GM18498 (cell line): Measurements from ENCODE around the gene RAPGEF4.
"Not testable (repeated sequence)": the region's sequence is repeated elsewhere in the genome, so short reads cannot be mapped to it uniquely, and the experiment has no call there.

ENCODE experiments used
- ATAC-seq: cut with Tn5 transposase; IDR thresholded peaks from one replicate; pipeline ENCODE4 v1.9.1; 2021; ENCODE audit warnings: mild to moderate bottlenecking, moderate library complexity; ENCODE audit not compliant: unreplicated experiment

RAPGEF4 gene

DNA sequence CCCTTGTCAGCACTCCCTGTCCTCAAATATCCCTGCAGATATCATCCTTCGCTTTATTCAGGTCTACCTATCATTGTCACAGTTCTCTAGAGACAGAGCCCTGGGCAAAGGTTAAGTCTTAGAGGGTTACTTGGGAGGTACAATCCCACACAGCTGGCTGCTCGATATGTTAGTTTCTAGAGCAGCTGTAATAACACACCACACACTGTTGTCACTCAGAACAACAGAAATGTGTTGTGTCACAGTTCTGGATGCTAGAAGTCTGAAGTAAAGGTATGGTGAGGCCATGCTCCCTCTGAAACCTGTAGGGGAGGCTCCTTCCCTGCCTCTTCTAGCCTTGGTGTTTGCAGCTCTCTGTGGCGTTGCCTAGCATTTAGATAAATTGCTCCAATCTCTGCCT, 9.9 kb upstream of the RAPGEF4 start:
- no peak for ATAC-seq

DNA sequence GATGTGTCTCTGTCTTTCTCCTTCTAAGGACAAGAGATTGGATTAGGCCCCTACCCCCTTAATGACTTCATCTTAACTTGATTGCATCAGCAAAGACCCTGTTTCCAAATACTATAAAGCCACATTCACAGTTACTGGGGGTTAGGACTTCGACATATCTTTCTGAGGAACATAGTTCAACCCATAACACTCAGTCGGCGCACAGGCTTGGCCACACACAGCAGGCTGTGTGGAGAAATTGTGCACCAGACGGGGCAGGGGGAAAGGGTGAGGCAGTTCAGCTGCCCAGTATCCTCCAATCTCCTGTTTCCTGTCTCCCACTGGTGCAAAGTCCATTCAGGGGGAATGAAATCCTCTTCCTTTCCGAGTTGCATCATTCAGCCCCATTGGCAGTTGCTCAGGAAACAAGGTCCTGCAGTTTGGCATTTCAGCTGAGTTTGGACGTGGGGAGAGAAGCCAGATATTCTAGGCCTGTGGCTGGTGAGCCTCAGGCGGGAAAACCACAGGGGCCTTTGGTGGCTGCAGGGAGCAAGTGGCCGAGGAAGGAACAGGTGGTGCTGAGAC, 9.4 kb upstream of the RAPGEF4 start:
- no peak for ATAC-seq

DNA sequence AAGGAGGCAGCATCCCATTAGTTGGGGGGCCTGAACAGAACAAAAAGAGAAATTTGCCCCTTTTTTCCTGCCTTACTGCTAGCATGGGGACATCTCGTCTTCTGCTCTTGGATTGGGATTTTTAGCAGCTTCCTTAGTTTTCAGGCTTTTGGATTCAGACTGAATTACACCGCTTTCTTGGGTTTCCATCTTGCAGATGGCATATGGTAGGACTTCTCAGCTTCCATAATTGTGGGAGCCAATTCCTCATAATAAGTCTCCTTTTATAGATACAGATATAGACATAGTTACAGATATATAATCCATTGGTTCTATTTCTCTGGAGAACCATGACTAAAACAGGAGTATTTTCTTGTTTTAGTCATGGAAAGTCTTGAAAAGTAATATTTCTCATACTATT, 5.2 kb upstream of the RAPGEF4 start:
- ATAC-seq = no peak

DNA sequence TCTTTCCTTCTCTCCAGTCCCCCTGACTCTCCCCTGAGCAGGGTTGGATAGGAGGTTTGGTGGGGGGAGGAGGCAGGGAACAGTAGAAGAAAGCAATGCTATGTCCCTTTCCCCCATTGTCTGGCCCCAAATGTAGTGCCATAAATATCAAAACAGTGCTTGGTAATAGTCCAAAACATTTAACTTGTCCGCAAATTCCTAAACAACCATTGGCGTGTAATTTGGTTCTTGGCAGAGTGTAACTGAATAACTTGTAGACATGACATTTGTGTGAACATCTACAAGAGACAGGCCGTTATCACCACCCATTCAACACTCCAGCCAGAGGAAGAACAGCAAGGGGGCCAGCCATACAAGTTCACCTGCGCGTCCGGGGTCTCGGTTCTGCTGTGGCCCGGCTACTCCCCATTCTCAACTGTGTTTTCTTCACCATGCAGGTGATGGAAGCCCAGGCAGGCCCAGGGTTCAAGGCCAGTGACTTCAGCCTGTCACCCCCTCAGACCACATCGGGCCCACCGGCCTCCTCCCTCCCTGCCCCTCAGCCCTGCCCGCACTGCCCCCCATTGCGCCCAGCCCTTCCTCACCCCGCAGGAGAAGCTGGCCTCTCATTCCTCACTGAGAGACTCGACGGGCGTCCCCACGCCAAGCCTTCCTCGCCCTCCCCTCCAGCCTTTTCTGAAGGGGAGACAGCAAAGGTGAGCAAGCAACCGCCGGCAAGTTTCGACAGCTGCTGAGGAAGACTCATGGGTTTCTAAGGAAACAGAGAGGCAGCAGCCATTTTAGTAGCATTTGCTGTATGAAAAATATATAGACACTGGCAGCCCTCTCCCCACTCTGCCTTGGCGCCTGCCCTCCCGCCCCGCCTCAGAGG, 699 bp upstream of the RAPGEF4 start:
- ATAC-seq = no peak

DNA sequence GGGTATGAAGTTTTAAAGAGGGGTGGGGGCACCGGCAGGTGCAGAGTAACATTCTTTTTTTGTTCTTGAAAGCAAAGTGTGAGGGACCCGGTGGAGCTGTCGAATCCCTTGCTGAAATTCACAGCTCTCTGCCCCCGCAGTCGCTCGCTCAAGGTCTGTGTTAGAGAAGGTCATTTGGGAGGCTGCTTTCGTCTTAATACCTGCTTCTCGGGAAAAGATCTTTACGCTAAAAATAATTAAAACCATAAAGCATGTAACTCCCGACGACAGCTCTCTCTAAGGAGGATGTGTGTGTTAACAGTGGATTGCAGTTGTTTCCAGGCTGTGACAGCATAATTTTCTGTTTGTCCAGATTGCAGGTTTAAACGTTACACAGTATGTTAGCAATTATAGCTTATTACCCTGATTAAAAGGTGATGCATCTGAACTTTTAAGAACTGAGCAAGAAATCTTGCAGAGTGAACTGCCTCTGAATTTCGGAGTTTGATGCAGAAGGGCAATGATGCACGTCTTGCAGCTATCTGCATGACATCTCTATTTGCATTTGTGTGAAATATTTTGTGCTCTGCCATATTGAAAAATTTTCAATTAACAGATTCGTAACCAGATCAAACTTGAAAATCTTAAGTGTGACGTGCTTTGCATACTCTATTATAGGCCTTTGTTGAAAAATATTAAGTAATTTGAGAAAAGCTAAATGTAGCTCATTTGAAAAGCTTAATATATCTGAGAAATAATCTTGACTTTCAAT, 954 bp downstream of the RAPGEF4 start:
- no peak for ATAC-seq

DNA sequence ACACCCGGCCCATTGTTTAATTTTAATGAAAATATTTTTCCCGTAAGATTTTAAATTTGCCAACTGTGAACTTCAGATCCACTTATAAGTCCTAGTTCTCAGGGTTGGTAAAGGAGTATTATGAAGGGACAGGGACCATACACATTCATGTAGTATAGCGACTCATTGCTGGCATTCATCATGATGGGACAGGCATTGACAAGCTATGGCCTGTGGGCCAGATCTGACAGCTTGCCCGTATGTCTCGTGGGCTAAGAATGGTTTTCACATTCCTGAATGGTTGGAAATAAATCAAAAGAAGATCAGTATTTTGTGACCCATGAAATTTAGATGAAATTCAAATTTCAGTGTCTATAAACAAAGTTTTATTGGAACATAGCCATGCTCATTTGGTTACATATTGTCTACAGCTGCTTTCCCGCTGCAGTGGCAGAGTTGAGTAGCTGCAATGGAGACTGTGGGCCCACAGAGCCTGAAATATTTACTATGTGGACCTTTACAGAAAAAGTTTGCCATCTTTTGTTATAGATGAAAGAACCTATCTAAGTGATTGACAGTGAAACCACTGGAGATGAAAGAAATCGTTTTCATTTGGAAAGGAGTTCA, 4.1 kb downstream of the RAPGEF4 start:
- ATAC-seq = no peak

DNA sequence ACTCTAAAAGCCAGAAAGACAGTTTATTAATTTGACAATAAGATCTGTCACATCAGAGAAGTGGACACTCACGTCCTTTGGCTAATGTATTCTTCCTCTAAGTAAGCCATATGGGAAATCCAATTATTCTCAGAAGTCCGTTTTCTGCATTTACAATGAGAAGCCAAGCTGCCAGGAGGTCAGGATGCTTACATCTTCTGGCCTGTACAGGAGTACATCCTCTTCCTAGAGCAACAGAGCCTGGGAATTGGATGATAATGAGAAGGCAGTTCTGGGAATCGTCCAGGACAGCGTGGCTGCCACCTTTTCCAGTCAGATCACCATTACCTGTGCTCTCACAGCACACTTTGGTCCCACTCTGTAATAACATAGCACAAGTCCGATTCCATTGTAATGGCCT, 5.2 kb downstream of the RAPGEF4 start:
- no peak for ATAC-seq

DNA sequence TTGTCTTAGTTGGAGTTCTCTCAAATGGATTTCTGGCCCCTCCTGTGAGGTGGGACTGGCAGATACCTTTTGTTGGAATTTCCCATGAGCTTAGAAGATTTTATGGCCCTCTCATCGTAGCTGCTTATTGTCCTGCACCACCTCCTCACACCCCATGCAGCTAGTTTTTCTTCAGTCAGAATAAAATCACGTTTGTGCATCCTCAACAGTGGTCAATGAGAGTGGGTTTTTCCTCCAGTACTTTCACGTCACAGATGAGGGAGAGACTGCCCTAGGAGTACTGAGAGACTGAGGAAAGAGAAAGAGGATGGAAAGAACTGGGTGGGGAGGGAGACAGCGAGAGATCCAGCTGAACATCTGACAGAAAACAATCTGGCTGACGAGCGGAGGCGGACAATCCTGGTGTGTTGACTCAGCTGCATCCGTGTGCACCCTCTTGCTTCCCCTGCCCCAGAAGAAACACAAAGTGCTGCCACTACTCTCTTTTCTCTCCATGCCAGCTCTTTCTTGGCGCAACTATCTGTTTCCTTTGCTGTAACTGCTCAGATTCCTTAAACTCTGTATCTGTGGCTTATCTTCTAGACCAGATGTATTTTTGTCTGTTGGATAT, 7.4 kb downstream of the RAPGEF4 start:
- ATAC-seq = no peak

DNA sequence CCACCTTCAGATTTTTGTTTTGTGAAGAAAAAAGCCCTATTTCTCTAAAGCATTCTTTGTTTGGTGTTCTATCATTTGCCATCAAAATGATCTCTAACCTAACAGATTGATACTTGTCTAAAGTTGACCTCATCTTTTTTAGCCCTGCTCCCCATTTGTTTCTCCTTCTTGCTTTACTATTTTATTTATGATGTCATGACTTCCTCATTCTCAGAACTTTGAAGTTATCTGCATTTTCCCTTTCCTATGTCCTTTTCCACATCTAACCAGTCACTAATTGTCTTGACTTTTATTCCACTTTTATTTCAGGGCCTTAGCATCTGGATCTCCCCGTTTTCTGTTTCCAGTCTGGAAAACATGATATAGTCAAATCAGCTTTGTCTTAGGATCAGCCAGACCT, 8.3 kb downstream of the RAPGEF4 start:
- ATAC-seq = no peak

DNA sequence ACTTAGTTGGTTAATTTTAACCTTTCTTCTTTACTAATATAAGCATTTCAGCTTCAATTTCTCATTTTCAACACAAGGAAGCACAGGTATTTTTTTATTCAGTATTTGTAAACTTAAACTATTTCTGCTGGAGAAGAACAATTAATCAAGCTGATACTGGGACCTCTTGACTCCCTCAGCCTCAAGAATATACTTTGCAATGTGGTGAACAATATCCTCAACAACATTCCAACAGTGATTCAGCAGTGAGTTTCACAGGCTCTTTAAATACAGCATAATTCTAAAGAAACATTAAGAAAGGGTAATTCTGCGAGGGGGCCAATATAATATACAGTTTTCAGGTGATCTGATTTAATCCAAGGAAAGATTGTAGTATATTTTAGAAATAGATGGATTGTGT, 10.0 kb downstream of the RAPGEF4 start:
- ATAC-seq = no peak

DNA sequence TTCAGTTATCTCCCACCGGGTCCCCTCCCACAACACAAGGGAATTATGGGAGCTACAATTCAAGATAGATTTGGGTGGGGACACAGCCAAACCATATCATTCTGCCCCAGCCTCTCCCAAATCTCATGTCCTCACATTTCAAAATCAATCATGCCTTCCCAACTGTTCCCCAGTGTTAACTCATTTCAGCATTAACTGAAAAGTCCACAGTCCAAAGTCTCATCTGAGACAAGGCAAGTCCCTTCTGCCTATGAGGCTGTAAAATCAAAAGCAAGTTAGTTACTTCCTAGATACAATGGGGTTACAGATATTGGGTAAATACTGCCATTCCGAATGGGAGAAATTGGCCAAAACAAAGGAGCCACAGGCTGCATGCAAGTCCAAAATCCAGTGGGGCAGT, 12.9 kb downstream of the RAPGEF4 start:
- ATAC-seq = not testable (repeated sequence)

DNA sequence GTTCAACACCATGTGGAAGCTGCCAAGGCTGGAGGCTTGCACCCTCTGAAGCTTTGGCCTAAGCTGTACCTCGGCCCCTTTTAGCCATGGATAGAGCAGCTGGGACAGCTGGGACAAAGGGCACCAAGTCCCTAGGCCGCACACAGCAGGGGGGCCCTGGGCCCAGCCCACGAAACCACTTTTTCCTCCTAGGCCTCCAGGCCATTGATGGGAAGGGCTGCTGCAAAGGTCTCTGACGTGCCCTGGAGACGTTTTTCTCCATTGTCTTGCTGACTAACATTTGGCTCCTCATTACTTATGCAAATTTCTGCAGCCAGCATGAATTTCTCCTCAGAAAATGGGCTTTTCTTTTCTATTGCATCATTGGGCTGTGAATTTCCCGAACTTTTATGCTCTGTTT, 13.7 kb downstream of the RAPGEF4 start:
- no peak for ATAC-seq

DNA sequence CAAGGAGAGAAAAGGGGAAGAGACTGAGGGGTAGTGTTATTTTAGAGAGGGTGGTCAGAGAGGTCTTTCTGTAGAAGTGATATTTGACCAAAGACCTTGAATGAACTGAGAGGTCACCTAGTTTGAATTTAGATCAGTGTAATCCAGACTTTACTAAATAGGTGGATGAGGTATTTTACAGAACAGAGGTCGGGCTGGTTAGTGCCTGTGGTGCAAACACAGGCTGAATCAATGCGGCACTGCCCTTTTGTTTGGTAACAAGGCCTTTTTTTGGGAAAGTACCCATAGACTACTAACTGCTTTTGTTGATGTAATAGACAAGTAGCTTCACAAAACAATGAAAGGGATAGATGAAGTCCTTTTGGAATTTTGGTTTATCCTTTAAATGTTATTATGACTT, 15.9 kb downstream of the RAPGEF4 start:
- ATAC-seq = no peak

DNA sequence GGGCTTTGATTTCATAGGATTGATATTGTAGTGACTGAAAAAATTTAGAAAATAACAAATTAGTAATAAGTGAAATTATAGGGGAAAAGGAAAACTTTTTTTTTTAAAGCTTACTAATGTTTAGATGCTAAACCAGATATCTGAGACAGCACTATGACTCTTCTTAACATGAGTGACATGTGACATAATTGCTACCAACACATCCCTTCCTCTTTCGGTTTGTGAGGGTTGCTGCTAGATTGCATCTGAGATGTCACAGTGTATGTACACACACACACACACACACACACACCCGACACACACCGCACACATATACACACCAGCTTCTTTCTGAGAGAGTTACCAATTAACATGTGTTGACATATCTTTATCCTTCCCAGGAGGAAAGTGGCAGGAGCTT, 18.0 kb downstream of the RAPGEF4 start:
- no peak for ATAC-seq

DNA sequence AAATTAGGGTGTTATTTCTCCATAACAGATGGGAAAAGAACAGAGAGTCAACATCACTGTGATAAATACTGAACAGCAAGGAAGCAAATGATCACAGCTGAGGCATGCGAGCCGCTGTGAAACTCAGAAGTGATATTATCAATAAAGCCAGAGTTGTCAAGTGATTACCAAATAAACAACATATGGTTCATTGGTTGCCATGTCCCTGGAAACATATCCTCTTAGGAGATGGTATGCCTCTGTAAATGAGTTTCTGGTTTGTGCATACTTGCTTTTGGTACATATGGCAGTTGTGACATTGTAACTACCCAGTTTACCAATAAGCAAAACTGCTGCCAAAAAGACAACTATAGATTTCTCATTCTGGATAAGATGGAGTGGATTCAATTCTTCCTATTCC, 23.8 kb downstream of the RAPGEF4 start:
- ATAC-seq = no peak

DNA sequence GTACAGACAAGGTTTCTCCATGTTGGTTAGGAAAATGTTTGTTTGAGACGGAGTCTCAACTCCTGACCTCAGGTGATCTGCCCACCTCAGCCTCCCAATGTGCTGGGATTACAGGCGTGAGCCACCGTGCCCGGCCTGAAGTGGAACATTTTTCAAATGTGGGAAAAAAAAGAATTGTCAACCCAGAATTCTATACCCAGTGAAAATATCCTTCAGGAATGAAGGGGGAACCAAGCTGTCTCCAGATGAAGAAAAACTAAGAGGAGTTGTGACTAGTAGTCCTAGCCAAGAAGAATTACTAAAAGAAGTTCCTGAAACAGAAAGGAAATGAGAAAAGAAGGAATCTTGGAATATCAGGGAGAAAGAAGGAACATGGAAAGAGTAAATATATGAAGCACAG, 25.7 kb downstream of the RAPGEF4 start:
- no peak for ATAC-seq

DNA sequence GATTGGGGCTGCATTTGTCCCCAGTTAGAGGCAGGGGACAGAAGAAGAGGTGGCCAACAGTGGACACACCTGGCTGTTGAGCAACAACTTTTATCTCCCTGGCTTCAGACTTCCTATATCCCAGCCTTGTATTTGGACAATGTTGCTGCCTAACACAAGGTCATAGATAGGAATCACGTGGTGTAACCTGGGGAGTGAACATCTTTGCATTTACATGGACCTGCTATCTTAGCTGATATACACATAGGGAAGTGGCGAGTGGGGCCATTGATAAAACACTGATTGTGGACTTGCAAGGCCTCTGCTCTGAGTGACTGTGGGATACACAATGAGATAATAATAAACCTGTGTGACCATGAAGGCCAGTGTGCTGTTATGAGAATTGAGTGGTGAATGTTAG, 26.9 kb downstream of the RAPGEF4 start:
- no peak for ATAC-seq

DNA sequence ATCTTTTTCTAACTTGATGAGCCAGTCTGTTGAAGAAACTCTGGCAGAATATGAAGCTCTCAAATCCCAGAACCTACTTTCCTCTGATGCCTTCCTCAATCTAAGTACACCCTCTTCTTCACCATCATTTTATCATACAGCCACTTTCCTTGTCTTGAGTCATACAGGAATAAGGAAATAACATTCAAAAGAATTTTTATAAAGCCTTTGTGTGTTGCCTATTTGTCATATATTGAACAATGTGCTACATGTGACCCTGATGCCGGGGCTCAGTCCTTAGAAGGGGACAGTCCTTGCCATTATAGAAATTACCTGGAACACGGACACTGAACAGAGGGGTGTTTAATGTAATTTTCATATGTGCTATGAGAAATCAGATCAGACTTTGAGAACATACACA, 27.4 kb downstream of the RAPGEF4 start:
- no peak for ATAC-seq

DNA sequence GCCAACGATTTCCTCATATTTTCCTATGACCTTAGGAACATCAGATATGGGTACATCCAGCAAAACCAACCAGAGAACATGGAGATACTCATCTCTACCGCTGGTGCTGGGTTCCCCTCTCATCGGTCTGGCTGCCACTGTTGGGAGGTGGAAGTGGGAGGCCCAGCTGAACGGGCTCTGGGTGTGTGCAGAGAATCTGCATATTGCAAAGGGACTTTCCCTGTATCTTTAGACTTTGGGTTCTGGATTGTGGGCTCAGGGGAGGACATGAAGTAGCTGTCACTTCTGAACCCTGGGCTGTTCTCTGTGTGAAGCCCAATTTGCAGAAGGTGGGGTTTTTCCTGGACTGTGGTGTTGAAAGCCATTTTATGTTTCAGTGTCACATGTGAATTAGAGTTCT, 30.0 kb downstream of the RAPGEF4 start:
- no peak for ATAC-seq

DNA sequence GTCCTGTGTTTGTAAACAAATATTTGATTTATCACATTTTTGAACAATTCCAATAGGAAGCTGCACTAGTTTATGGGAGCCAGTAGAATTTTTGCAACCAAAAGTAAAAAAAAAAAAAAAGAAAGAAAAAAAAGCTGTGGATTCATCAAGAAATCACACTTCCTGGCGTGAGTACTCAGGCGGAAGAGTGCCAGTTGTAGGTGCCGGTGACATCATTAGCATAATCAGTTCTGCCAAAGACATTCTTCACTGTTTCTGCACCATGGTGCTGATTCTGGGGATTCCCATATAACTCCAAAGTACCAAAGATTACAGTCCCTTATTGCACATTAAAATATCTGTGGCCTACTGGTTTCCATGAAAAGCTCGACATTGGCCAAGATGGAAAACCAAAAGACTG, 32.8 kb downstream of the RAPGEF4 start:
- no peak for ATAC-seq

DNA sequence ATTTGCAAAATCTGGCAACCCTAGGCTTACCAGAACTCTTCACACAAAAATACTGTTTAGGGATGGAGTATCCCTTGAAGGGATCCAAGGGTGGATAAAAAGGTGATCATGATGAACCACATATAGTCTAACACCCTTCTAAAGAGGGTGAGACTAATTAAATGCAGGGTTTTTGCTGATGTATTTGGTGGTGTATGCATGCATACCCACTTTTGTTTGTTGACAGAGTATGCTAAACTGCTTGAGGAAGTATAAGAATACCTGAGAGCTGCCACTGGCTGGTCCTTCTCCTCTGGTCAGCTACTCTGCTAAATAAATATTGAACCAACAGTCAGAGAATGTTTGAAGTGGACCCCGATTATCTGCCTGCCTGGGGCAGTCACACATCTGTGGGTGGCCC, 34.2 kb downstream of the RAPGEF4 start:
- ATAC-seq = no peak
